ENCODE data around the gene C19orf12. TPM values are rescaled to one million over a fixed set of nuclear protein-coding genes. Genes with fewer than 3 reads are reported as not detected.
"Not testable (repeated sequence)": the region's sequence is repeated elsewhere in the genome, so short reads cannot be mapped to it uniquely, and the experiment has no call there.

Gene C19orf12
- total RNA-seq, 1 experiment from 2014 or later: 47.0 TPM

GRCh38 chr19:29673451-29674371, 41.4 kb downstream of the C19orf12 start:
- no peak overlapping the region for H3K4me3 ChIP-seq
- no peaks in the 10 kb centered on the region for H3K9me3 ChIP-seq
- H3K27me3 ChIP-seq: no peaks in the 10 kb centered on the region
- H3K36me3 ChIP-seq: peaks cover 56% of the 10 kb centered on the region
- no peak for DNase-seq

GRCh38 chr19:29672933-29673336, 42.1 kb downstream of the C19orf12 start:
- H3K36me3 ChIP-seq: peaks cover 54% of the 10 kb centered on the region
- H3K27me3 ChIP-seq: no peaks in the 10 kb centered on the region
- no peak for DNase-seq
- no peaks in the 10 kb centered on the region for H3K9me3 ChIP-seq
- H3K4me3 ChIP-seq: no peak overlapping the region

GRCh38 chr19:29672319-29672932, 42.6 kb downstream of the C19orf12 start:
- Histone ChIP-seq H3K27me3 (no peaks in the 10 kb centered on the region), H3K9me3 (no peaks in the 10 kb centered on the region), H3K4me3 (no peak overlapping the region), H3K36me3 (peaks cover 50% of the 10 kb centered on the region)
- DNase-seq: no peak

- no peak for DNase-seq
- Histone ChIP-seq H3K9me3 (no peaks in the 10 kb centered on the region), H3K4me3 (no peak overlapping the region), H3K27me3 (no peaks in the 10 kb centered on the region), H3K36me3 (peaks cover 54% of the 10 kb centered on the region)
Measured at GRCh38 chr19:29671393-29672160, 43.5 kb downstream of the C19orf12 start.

GRCh38 chr19:29671026-29671392, 44.1 kb downstream of the C19orf12 start:
- not testable (repeated sequence) for H3K4me3 ChIP-seq, H3K27me3 ChIP-seq, DNase-seq, H3K9me3 ChIP-seq
- H3K36me3 ChIP-seq: peaks cover 53% of the 10 kb centered on the region

GRCh38 chr19:29670255-29670654, 44.8 kb downstream of the C19orf12 start:
- no peaks in the 10 kb centered on the region for H3K27me3 ChIP-seq
- no peaks in the 10 kb centered on the region for H3K9me3 ChIP-seq
- no peak overlapping the region for H3K4me3 ChIP-seq
- DNase-seq: no peak
- H3K36me3 ChIP-seq: peaks cover 47% of the 10 kb centered on the region

GRCh38 chr19:29668746-29669609, 46.1 kb downstream of the C19orf12 start:
- H3K9me3 ChIP-seq: no peaks in the 10 kb centered on the region
- H3K36me3 ChIP-seq: peaks cover 36% of the 10 kb centered on the region
- no peaks in the 10 kb centered on the region for H3K27me3 ChIP-seq
- H3K4me3 ChIP-seq: no peak overlapping the region
- DNase-seq: no peak

GRCh38 chr19:29667901-29668341, 47.1 kb downstream of the C19orf12 start:
- no peaks in the 10 kb centered on the region for H3K27me3 ChIP-seq
- no peaks in the 10 kb centered on the region for H3K9me3 ChIP-seq
- DNase-seq: no peak
- no peak overlapping the region for H3K4me3 ChIP-seq
- peaks cover 30% of the 10 kb centered on the region for H3K36me3 ChIP-seq

- Histone ChIP-seq H3K27me3 (no peaks in the 10 kb centered on the region), H3K9me3 (no peaks in the 10 kb centered on the region), H3K36me3 (peaks cover 30% of the 10 kb centered on the region), H3K4me3 (no peak overlapping the region; the same call in 1 of the 2 replicates)
- DNase-seq: no peak
Measured at GRCh38 chr19:29667387-29667783, 47.7 kb downstream of the C19orf12 start.

- H3K36me3 ChIP-seq: peaks cover 24% of the 10 kb centered on the region
- H3K9me3 ChIP-seq: no peaks in the 10 kb centered on the region
- H3K4me3 ChIP-seq: peak overlapping the region; percentile 85
- peak; percentile 77 for DNase-seq
- H3K27me3 ChIP-seq: no peaks in the 10 kb centered on the region
Measured at GRCh38 chr19:29666578-29667386, 48.3 kb downstream of the C19orf12 start.

- Histone ChIP-seq H3K27me3 (no peaks in the 10 kb centered on the region), H3K9me3 (no peaks in the 10 kb centered on the region), H3K36me3 (peaks cover 19% of the 10 kb centered on the region), H3K4me3 (peak overlapping the region; percentile 85)
- peak; percentile 80 for DNase-seq
Measured at GRCh38 chr19:29665826-29666577, 49.1 kb downstream of the C19orf12 start.

- DNase-seq: peak; percentile 85
- peak within 1 kb of the TSS; percentile 85 for H3K4me3 ChIP-seq
- no peaks in the 10 kb centered on the region for H3K27me3 ChIP-seq
- H3K9me3 ChIP-seq: no peaks in the 10 kb centered on the region
- peaks cover 17% of the 10 kb centered on the region for H3K36me3 ChIP-seq
Measured at GRCh38 chr19:29665215-29665825, 49.7 kb downstream of the C19orf12 start, which contains the start of gene PLEKHF1. TSS of gene PLEKHF1 (plus strand) at chr19:29665461. CDS start at chr19:29673840, 8,379 bp downstream.

GRCh38 chr19:29664753-29665214, 50.3 kb downstream of the C19orf12 start:
- Histone ChIP-seq H3K27me3 (no peaks in the 10 kb centered on the region), H3K9me3 (no peaks in the 10 kb centered on the region), H3K4me3 (peak overlapping the region; percentile 85), H3K36me3 (peaks cover 12% of the 10 kb centered on the region)
- no peak for DNase-seq
